ENCODE data around the gene EEFSEC. TPM values are rescaled to one million over a fixed set of nuclear protein-coding genes. Genes with fewer than 3 reads are reported as not detected.

EEFSEC gene
- total and polyA plus RNA-seq, 10 donors = 8.5 to 19.2 (median 14.2) TPM

GRCh38 chr3:128310286-128311058 is 157.2 kb downstream of the EEFSEC start:
- Histone ChIP-seq H3K27ac (no peak overlapping the region), H3K4me3 (no peak overlapping the region), H3K4me1 (peaks cover 0 to 5% (median 0%) of the 10 kb centered on the region in 6 donors), H3K9me3 (no peaks in the 10 kb centered on the region), H3K36me3 (peaks cover 0 to 14% (median 0%) of the 10 kb centered on the region in 6 donors), H3K27me3 (replicated peaks in 1 of 7) (no peaks in the 10 kb centered on the region)
- TF ChIP-seq, protein P1, sequence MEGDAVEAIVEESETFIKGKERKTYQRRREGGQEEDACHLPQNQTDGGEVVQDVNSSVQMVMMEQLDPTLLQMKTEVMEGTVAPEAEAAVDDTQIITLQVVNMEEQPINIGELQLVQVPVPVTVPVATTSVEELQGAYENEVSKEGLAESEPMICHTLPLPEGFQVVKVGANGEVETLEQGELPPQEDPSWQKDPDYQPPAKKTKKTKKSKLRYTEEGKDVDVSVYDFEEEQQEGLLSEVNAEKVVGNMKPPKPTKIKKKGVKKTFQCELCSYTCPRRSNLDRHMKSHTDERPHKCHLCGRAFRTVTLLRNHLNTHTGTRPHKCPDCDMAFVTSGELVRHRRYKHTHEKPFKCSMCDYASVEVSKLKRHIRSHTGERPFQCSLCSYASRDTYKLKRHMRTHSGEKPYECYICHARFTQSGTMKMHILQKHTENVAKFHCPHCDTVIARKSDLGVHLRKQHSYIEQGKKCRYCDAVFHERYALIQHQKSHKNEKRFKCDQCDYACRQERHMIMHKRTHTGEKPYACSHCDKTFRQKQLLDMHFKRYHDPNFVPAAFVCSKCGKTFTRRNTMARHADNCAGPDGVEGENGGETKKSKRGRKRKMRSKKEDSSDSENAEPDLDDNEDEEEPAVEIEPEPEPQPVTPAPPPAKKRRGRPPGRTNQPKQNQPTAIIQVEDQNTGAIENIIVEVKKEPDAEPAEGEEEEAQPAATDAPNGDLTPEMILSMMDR (IDR thresholded peaks at IDR 0.05 in 8 of 11, conservative IDR thresholded peaks at IDR 0.05 in 3 of 11) = no peak
- TF ChIP-seq POLR2AphosphoS5 (IDR thresholded peaks at IDR 0.05) = no peak
- no peak for TF ChIP-seq POLR2A (IDR thresholded peaks at IDR 0.05)
- 68 to 98% (median 90%) methylated on average over 4 of the region's 4 CpGs for WGBS, 5 donors
- no peak for DNase-seq
- intact Hi-C loops (cut with DNase I; ENCODE audit: low total_unique reads) = no loop called here

GRCh38 chr3:128311441-128311844 is 158.2 kb downstream of the EEFSEC start:
- Histone ChIP-seq H3K27me3 (replicated peaks in 1 of 7) (no peaks in the 10 kb centered on the region), H3K36me3 (peaks cover 0 to 14% (median 0%) of the 10 kb centered on the region in 6 donors), H3K27ac (no peak overlapping the region), H3K4me3 (no peak overlapping the region), H3K4me1 (peaks cover 0 to 12% (median 4%) of the 10 kb centered on the region in 6 donors), H3K9me3 (no peaks in the 10 kb centered on the region)
- TF ChIP-seq, protein P1 (IDR thresholded peaks at IDR 0.05 in 8 of 11, conservative IDR thresholded peaks at IDR 0.05 in 3 of 11) = no peak
- TF ChIP-seq POLR2A (IDR thresholded peaks at IDR 0.05) = no peak
- 55 to 82% (median 68%) methylated on average over 5 of the region's 5 CpGs for WGBS, 5 donors
- intact Hi-C loops (cut with DNase I; ENCODE audit: low total_unique reads) = no loop called here
- DNase-seq = no peak

DNA sequence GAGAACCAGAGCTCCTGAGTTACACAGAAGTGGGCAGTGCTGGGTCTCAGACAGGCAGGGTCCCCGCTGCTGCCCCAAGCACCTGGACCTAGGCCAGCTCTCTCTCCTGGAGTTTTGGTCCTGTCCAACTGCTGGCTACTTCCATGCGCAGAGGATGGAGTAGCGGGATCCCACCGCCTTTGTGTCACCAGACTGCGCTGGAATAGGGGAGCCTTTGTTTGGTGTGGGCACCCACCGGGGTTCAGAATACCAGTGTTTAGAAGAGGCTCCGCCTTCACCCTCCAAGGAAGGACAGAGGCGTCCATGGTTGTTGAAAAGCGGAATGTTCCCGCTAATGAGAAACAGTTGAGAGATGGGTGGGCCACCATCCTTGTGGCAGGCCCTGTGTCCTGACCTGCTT is 159.0 kb downstream of the EEFSEC start:
- intact Hi-C loops (cut with DNase I; ENCODE audit: low total_unique reads) = no loop called here
- H3K9me3 ChIP-seq = no peaks in the 10 kb centered on the region

More for the DNA sequence above, 159.0 kb downstream of the EEFSEC start:
- Histone ChIP-seq H3K27ac (no peak overlapping the region), H3K36me3 (peaks cover 0 to 19% (median 0%) of the 10 kb centered on the region in 6 donors), H3K27me3 (replicated peaks in 1 of 7) (no peaks in the 10 kb centered on the region), H3K4me1 (peaks cover 0 to 17% (median 5%) of the 10 kb centered on the region in 6 donors), H3K4me3 (no peak overlapping the region)
- 97 to 98% (median 98%) methylated on average over 10 of the region's 10 CpGs for WGBS, 5 donors
- TF ChIP-seq, protein P1 (IDR thresholded peaks at IDR 0.05 in 8 of 11, conservative IDR thresholded peaks at IDR 0.05 in 3 of 11) = no peak
- no peak for TF ChIP-seq POLR2AphosphoS5 (IDR thresholded peaks at IDR 0.05)
- no peak for DNase-seq
